Lower leg skin (tissue), 3 donors: ENCODE results near the gene NEUROD1.

Experiments
- POLR2A ChIP-seq, 2 donors: fragments of 450-650 bp; IDR thresholded peaks; one replicate each; pipeline ENCODE4 v1.6.1; 2016 to 2017; ENCODE audit warnings: antibody characterized with exemption in 2 of 2, mild to moderate bottlenecking in 1 of 2, moderate library complexity in 1 of 2
- TF ChIP-seq, protein P1 (sequence below), 3 donors: fragments of 450-650 bp; IDR thresholded peaks; one replicate each; pipeline ENCODE4 v1.5.1; 2016; ENCODE audit warnings: antibody characterized with exemption in 3 of 3, mild to moderate bottlenecking in 3 of 3, moderate library complexity in 2 of 3

GRCh38 chr2:181628590-181629585, 51.4 kb downstream of the NEUROD1 start:
- TF ChIP-seq, protein P1, sequence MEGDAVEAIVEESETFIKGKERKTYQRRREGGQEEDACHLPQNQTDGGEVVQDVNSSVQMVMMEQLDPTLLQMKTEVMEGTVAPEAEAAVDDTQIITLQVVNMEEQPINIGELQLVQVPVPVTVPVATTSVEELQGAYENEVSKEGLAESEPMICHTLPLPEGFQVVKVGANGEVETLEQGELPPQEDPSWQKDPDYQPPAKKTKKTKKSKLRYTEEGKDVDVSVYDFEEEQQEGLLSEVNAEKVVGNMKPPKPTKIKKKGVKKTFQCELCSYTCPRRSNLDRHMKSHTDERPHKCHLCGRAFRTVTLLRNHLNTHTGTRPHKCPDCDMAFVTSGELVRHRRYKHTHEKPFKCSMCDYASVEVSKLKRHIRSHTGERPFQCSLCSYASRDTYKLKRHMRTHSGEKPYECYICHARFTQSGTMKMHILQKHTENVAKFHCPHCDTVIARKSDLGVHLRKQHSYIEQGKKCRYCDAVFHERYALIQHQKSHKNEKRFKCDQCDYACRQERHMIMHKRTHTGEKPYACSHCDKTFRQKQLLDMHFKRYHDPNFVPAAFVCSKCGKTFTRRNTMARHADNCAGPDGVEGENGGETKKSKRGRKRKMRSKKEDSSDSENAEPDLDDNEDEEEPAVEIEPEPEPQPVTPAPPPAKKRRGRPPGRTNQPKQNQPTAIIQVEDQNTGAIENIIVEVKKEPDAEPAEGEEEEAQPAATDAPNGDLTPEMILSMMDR (IDR thresholded peaks at IDR 0.05): no peak
- TF ChIP-seq POLR2A (IDR thresholded peaks at IDR 0.05): no peak
